Mesothelial cell of epicardium (in vitro differentiated cells): Measurements from ENCODE around the gene NAALADL2. TPM values are rescaled to one million over a fixed set of nuclear protein-coding genes. Genes with fewer than 3 reads are reported as not detected.
A peak's percentile ranks its signal among the peaks of the same experiment; 100 is the strongest.

ENCODE experiments used
- DNase-seq, 2 experiments: peaks; one replicate each; pipeline ENCODE4 v3.0.0; 2021; ENCODE audit warnings: low spot score in 2 of 2; ENCODE audit not compliant: unreplicated experiment in 2 of 2
- H3K27ac Mint-ChIP-seq: 2 replicates; pipeline ENCODE4 v1.8.0; 2021; ENCODE audit warnings: mixed read lengths
- H3K27me3 Mint-ChIP-seq: 2 replicates; pipeline ENCODE4 v1.8.0; 2021; ENCODE audit warnings: low read depth, mixed read lengths
- H3K36me3 Mint-ChIP-seq: 2 replicates; pipeline ENCODE4 v1.8.0; 2021; ENCODE audit warnings: mixed read lengths
- H3K4me1 Mint-ChIP-seq: 2 replicates; pipeline ENCODE4 v1.8.0; 2021; ENCODE audit warnings: mixed read lengths
- H3K4me3 Mint-ChIP-seq: 2 replicates; pipeline ENCODE4 v1.8.0; 2021; ENCODE audit warnings: mild to moderate bottlenecking, moderate library complexity, mixed read lengths
- H3K9me3 Mint-ChIP-seq: 2 replicates; pipeline ENCODE4 v1.8.0; 2021; ENCODE audit warnings: mixed read lengths
- total RNA-seq: library from RNA; stranded (reverse); gene quantifications from 3 replicates; pipeline ENCODE4 v1.2.1, GENCODE V29; 2021
- TF ChIP-seq, protein P1 (sequence below): fragments of 200-600 bp; sonication (generic); IDR thresholded peaks from one replicate; pipeline ENCODE4 v1.5.0; 2021; ENCODE audit warnings: antibody characterized with exemption; ENCODE audit not compliant: unreplicated experiment

NAALADL2 gene
- 27.9 to 29.9 TPM (median 28.3 TPM) in 3 replicates for total RNA-seq

- H3K9me3 Mint-ChIP-seq, result no peaks in the 10 kb centered on the region
- no peak for DNase-seq
- no peaks in the 10 kb centered on the region for H3K27me3 Mint-ChIP-seq
- H3K4me3 Mint-ChIP-seq, result peak within 1 kb of the TSS; percentile 56
- H3K27ac Mint-ChIP-seq, result peak within 1 kb of the TSS; percentile 89
- H3K36me3 Mint-ChIP-seq, result no peaks in the 10 kb centered on the region
- H3K4me1 Mint-ChIP-seq, result peaks cover 53% of the 10 kb centered on the region
- TF ChIP-seq, protein P1, sequence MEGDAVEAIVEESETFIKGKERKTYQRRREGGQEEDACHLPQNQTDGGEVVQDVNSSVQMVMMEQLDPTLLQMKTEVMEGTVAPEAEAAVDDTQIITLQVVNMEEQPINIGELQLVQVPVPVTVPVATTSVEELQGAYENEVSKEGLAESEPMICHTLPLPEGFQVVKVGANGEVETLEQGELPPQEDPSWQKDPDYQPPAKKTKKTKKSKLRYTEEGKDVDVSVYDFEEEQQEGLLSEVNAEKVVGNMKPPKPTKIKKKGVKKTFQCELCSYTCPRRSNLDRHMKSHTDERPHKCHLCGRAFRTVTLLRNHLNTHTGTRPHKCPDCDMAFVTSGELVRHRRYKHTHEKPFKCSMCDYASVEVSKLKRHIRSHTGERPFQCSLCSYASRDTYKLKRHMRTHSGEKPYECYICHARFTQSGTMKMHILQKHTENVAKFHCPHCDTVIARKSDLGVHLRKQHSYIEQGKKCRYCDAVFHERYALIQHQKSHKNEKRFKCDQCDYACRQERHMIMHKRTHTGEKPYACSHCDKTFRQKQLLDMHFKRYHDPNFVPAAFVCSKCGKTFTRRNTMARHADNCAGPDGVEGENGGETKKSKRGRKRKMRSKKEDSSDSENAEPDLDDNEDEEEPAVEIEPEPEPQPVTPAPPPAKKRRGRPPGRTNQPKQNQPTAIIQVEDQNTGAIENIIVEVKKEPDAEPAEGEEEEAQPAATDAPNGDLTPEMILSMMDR, result no peak
These were observed at the start of gene NAALADL2 for GRCh38 chr3:174859114-174859735. Gene NAALADL2 (plus strand): TSS chr3:174859334.

GRCh38 chr3:174810254-174810653 is 48.9 kb upstream of the NAALADL2 start:
- Mint-ChIP-seq H3K36me3 (peaks cover 6% of the 10 kb centered on the region), H3K9me3 (peaks cover 22% of the 10 kb centered on the region), H3K27me3 (no peaks in the 10 kb centered on the region), H3K4me3 (no peak overlapping the region), H3K4me1 (no peaks in the 10 kb centered on the region), H3K27ac (no peak overlapping the region)
- TF ChIP-seq, protein P1, result no peak
- DNase-seq, result no peak

- no peaks in the 10 kb centered on the region for H3K27me3 Mint-ChIP-seq
- H3K36me3 Mint-ChIP-seq, result peaks cover 6% of the 10 kb centered on the region
- TF ChIP-seq, protein P1, result no peak
- no peak overlapping the region for H3K27ac Mint-ChIP-seq
- no peak overlapping the region for H3K4me3 Mint-ChIP-seq
- H3K9me3 Mint-ChIP-seq, result peaks cover 22% of the 10 kb centered on the region
- no peak for DNase-seq
- no peaks in the 10 kb centered on the region for H3K4me1 Mint-ChIP-seq
These were observed 46.8 kb upstream of the NAALADL2 start for GRCh38 chr3:174812172-174812862.

DNA sequence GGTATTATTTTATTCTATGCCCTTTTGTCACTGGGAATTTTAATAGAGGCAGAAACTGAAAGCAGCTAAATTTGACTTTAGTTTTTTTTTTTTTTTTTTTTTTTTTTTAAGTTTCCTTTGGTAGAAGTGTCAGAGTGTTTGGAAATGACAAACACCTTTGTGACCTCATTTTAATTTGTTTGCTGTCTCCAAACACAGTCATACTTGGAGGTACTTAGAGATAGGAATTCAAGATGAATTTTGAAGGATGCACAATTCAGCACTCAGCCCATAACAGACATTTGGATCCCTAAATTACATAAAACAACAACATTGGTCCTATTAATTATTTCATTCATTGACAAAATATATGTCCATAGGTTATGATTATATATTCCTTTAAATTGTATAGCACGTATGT is 43.4 kb upstream of the NAALADL2 start:
- no peak overlapping the region for H3K4me3 Mint-ChIP-seq
- no peaks in the 10 kb centered on the region for H3K27me3 Mint-ChIP-seq
- no peak overlapping the region for H3K27ac Mint-ChIP-seq
- no peak for DNase-seq
- peaks cover 2% of the 10 kb centered on the region for H3K36me3 Mint-ChIP-seq
- TF ChIP-seq, protein P1, result no peak
- no peaks in the 10 kb centered on the region for H3K4me1 Mint-ChIP-seq
- H3K9me3 Mint-ChIP-seq, result peaks cover 12% of the 10 kb centered on the region

GRCh38 chr3:174820885-174821284 is 38.2 kb upstream of the NAALADL2 start:
- H3K4me3 Mint-ChIP-seq, result no peak overlapping the region
- no peaks in the 10 kb centered on the region for H3K36me3 Mint-ChIP-seq
- peaks cover 7% of the 10 kb centered on the region for H3K4me1 Mint-ChIP-seq
- TF ChIP-seq, protein P1, result no peak
- H3K27ac Mint-ChIP-seq, result no peak overlapping the region
- no peak for DNase-seq
- peaks cover under 1% of the 10 kb centered on the region for H3K9me3 Mint-ChIP-seq
- no peaks in the 10 kb centered on the region for H3K27me3 Mint-ChIP-seq
